NCI-H748 (cell line): ENCODE data around the gene SLC49A3.

Experiments used
- DNase-seq: peaks from one replicate; lab custom pipeline; 2025; ENCODE audit not compliant: unreplicated experiment; lab: John Stamatoyannopoulos, UW

SLC49A3 gene

DNA sequence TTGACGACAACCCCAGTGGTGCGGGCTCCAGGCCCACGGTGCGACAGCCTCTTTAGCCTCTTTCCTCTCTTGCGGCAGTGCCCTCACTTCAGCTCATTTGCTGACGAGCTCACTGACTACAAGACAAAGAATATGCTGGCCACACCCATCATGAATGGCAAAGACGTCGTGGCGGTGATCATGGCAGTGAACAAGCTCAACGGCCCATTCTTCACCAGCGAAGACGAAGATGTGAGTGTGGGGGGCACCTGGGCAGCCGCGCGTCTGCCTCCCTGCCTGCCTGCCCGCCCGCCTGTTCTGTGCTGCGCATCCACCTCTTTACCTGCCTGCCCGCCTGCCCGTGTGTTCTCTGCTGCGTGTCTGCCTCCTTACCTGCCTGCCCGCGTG lies 54.4 kb downstream of the SLC49A3 start:
- DNase-seq, result peak; percentile 1

DNA sequence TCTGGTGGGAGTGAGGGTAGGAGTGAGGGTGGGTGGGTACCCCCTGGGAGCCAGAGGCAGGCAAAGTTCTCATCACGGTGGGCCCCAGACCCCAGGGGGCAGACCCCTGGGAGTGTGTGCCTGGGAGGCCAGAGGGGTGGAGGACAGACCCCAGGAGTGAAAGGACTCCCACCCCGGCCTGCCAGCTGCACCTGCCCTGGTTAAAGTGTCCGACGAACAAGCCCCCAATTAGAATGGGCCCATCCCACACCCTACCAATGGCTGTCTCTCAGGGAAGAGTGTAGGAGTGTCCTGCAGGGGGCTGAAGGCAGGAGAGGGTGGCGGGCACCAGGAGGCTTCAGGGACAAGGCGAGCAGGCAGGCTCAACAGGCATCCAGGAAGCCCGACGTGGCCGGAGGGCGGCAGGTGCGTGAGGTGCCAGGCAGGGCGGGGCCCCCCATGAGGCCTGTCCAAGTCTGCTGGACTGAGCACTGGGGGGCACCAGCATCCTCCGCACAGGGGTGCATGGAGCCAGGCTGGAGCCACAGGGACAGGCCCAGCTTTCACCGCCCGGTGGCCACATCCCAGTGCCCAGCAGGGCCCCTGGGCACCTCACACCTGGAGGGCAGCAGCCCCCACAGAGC lies 54.9 kb downstream of the SLC49A3 start:
- no peak for DNase-seq

DNA sequence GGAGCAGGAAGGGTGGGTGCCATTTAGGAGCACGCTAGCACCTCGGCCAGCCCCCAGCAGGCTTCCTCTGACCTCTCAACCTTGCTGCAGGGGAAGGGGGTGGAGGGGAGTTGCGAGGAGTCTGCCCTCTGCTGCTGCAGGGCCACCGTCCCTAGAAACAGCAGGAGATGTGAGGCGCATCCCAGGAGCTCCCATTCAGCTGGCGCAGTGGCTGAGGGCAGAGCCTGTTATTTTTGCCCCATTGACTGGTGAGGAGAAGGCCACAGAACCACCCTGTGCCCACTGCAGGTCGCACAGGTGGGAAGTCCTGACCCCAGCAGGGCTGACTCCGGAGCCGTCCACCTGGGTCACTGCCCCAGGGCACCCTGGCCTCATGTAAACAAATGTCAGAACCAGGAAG lies 55.5 kb downstream of the SLC49A3 start:
- DNase-seq, result no peak

DNA sequence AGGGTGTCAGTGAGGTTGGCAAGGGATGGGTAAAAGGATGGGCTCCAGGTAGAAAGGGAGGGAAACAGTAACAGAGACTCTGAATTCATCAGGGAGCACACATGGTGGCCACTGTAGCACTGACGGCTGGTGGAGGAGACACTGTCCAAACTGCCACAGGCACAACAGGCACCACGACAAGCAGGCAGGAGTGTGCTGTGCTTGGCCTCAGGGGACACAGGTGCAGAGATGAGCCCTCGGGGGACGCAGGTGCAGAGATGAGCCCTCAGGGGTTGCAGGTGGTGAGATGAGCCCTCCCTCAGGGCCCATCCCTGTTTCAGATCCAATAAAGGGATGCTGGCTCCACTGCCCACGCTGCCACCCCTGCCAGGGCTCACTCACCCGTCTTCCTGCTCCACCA lies 56.0 kb downstream of the SLC49A3 start:
- DNase-seq, result no peak

DNA sequence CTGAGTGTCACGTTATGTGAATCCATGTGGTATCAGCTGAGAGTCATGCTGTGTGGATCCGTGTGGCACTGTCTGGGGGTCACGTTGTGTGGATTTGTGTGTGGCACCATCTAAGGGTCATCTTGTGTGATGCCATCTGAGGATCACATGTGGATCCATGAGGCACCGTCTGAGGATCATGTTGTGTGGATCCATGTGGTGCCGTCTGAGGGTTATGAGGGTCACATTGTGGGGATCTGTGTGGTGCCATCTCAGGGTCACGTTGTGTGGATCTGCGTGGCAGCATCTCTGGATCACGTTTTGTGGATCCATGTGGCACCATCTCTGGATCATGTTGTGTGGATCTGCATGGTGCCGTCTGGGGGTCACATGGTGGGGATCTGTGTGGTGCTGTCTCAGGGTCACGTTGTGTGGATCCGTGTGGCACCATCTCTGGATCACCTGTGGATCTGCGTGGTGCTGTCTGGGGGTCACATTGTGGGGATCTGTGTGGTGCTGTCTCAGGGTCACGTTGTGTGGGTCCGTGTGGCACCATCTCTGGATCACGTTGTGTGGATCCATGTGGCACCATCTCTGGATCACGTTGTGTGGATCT lies 56.7 kb downstream of the SLC49A3 start:
- DNase-seq, result no peak
